ENCODE data around the gene GPC5.
"Not testable (repeated sequence)": the region's sequence is repeated elsewhere in the genome, so short reads cannot be mapped to it uniquely, and the experiment has no call there.

Gene GPC5

GRCh38 chr13:91767651-91768050, 369.2 kb downstream of the GPC5 start:
- DNase-seq (ENCODE audit: low read depth, low spot score), result no peak

- no peak for DNase-seq (ENCODE audit: low read depth, low spot score)
Measured at GRCh38 chr13:91768746-91769145, 370.3 kb downstream of the GPC5 start.

GRCh38 chr13:91771229-91771628, 372.8 kb downstream of the GPC5 start:
- no peak for DNase-seq (ENCODE audit: low read depth, low spot score)

GRCh38 chr13:91773591-91774227, 375.3 kb downstream of the GPC5 start:
- no peak for DNase-seq (ENCODE audit: low read depth, low spot score)

- no peak for DNase-seq (ENCODE audit: low read depth, low spot score)
Measured at GRCh38 chr13:91774397-91774796, 376.0 kb downstream of the GPC5 start.

- DNase-seq (ENCODE audit: low read depth, low spot score), result no peak
Measured at GRCh38 chr13:91776611-91777193, 378.3 kb downstream of the GPC5 start.

- no peak for DNase-seq (ENCODE audit: low read depth, low spot score)
Measured at GRCh38 chr13:91778123-91778522, 379.7 kb downstream of the GPC5 start.

GRCh38 chr13:91781982-91782691, 383.7 kb downstream of the GPC5 start:
- not testable (repeated sequence) for DNase-seq (ENCODE audit: low read depth, low spot score)

GRCh38 chr13:91785431-91786119, 387.2 kb downstream of the GPC5 start:
- no peak for DNase-seq (ENCODE audit: low read depth, low spot score)

- no peak for DNase-seq (ENCODE audit: low read depth, low spot score)
Measured at GRCh38 chr13:91792054-91792453, 393.6 kb downstream of the GPC5 start.

GRCh38 chr13:91797567-91797966, 399.1 kb downstream of the GPC5 start:
- no peak for DNase-seq (ENCODE audit: low read depth, low spot score)

- DNase-seq (ENCODE audit: low read depth, low spot score), result not testable (repeated sequence)
Measured at GRCh38 chr13:91798338-91798737, 399.9 kb downstream of the GPC5 start.

- not testable (repeated sequence) for DNase-seq (ENCODE audit: low read depth, low spot score)
Measured at GRCh38 chr13:91801772-91802171, 403.4 kb downstream of the GPC5 start.

GRCh38 chr13:91802957-91803356, 404.5 kb downstream of the GPC5 start:
- DNase-seq (ENCODE audit: low read depth, low spot score), result no peak

- DNase-seq (ENCODE audit: low read depth, low spot score), result no peak
Measured at GRCh38 chr13:91804724-91805123, 406.3 kb downstream of the GPC5 start.

- no peak for DNase-seq (ENCODE audit: low read depth, low spot score)
Measured at GRCh38 chr13:91805605-91806004, 407.2 kb downstream of the GPC5 start.

- no peak for DNase-seq (ENCODE audit: low read depth, low spot score)
Measured at GRCh38 chr13:91809161-91809560, 410.7 kb downstream of the GPC5 start.

- no peak for DNase-seq (ENCODE audit: low read depth, low spot score)
Measured at GRCh38 chr13:91813253-91813652, 414.8 kb downstream of the GPC5 start.

- DNase-seq (ENCODE audit: low read depth, low spot score), result no peak
Measured at GRCh38 chr13:91816263-91816807, 417.9 kb downstream of the GPC5 start.

- no peak for DNase-seq (ENCODE audit: low read depth, low spot score)
Measured at GRCh38 chr13:91817250-91817649, 418.8 kb downstream of the GPC5 start.

- DNase-seq (ENCODE audit: low read depth, low spot score), result no peak
Measured at GRCh38 chr13:91824416-91824815, 426.0 kb downstream of the GPC5 start.

GRCh38 chr13:91825516-91825915, 427.1 kb downstream of the GPC5 start:
- DNase-seq (ENCODE audit: low read depth, low spot score), result no peak

All from activated CD4-positive, CD25-positive, alpha-beta regulatory T cell treated with anti-CD3 and anti-CD28 coated beads, Interleukin-2, amount 50 U/mL, for 16 hours (primary cell).